Measurements from ENCODE around the gene SMARCC2. TPM values are rescaled to one million over a fixed set of nuclear protein-coding genes. Genes with fewer than 3 reads are reported as not detected.

SMARCC2 gene
- total RNA-seq, 1 experiment from 2014 or later: 99.7 TPM

DNA sequence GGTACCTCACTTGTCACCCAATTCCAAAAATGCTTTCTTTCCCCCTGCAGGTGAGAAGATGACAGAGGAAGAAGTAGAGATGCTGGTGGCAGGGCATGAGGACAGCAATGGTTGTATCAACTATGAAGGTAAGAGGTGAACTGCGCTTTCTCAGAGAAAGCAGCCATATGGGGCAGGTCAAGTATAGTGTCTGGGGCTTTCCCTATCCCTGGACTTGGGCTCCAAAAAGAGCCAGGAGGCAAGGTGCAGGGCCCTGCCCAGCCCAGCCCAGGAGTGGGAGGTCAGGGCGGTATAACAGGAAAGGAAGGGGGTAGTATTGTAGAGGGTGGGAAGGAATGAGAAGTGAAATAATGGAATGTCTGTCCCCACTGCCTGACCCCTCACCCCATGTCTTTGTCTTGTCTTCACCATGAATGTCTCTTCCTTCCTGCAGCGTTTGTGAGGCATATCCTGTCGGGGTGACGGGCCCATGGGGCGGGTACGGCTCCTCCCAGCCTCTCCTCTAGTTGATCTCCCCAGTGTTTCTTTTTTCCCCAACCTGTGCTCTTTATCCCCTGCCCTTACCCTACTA is 29.0 kb downstream of the SMARCC2 start:
- Histone ChIP-seq H4K20me1 (ENCODE audit: insufficient read depth) (no peaks in the 10 kb centered on the region), H3K27ac (ENCODE audit: low read depth, low read length) (peak overlapping the region; percentile 85), H3K9me3 (ENCODE audit: control insufficient read depth in 1 of 2, insufficient read depth in 1 of 2, low read depth in 1 of 2, low read length in 2 of 2) (no peaks in the 10 kb centered on the region), H3K9ac (ENCODE audit: low read length) (no peak overlapping the region), H3K4me1 (ENCODE audit: control insufficient read depth in 1 of 2, insufficient read depth in 2 of 2, low read length in 2 of 2) (peaks cover 12 to 24% of the 10 kb centered on the region in 2 experiments), H3K9me2 (ENCODE audit: insufficient read depth) (no peaks in the 10 kb centered on the region), H2AFZ (ENCODE audit: low read depth, low read length, poor library complexity, severe bottlenecking) (no peak overlapping the region), H3K36me3 (ENCODE audit: control insufficient read depth in 1 of 2, insufficient read depth in 2 of 2, low read length in 2 of 2) (peaks cover 45 to 50% of the 10 kb centered on the region in 2 experiments; a peak in 3 of 4 replicates), H3K79me2 (ENCODE audit: insufficient read depth, low read length) (peaks cover 43% of the 10 kb centered on the region), H3K27me3 (ENCODE audit: insufficient read depth, low read length) (no peaks in the 10 kb centered on the region), H3K4me2 (ENCODE audit: low read length) (peak overlapping the region; percentile 96; the same call in 1 of the 2 replicates), H3K4me3 (replicated peaks in 1 of 2; ENCODE audit: low read depth in 1 of 2, low read length in 2 of 2) (no peak overlapping the region)
- intact Hi-C loops (cut with micrococcal nuclease): no loop called here
- TF ChIP-seq CEBPB (IDR thresholded peaks at IDR 0.05; ENCODE audit: low read depth) (no peak), POLR2AphosphoS5 (IDR thresholded peaks at IDR 0.05; ENCODE audit: low read depth, low read length) (peak; percentile 45; the same call in 1 of the 2 replicates), REST (IDR thresholded peaks at IDR 0.05; ENCODE audit: low read depth) (no peak)
- ChIA-PET POLR2A (interaction anchor here (1.7 kb wide), 1 partner anchor 43 kb away, joined by 7 read pairs; the partner anchor contains the start of genes RPL41 and ZC3H10), RAD21 (ENCODE audit: low non-redundant PET in 1 of 2, low total read pairs in 2 of 2, uncharacterized antibody in 2 of 2, unreplicated experiment in 2 of 2) (no interaction called here), CTCF (interaction anchor here (0.9 kb wide), 1 partner anchor 30 kb away, joined by 3 read pairs; no protein-coding TSS in a partner anchor)
- DNase-seq (ENCODE audit: low read depth, low spot score) (no peak), ATAC-seq (no peak)
- BruUV-seq (replicated peaks): no TSS peak
